Endothelial cell of umbilical vein (primary cell): ENCODE data around the gene CHRM4. TPM values are rescaled to one million over a fixed set of nuclear protein-coding genes. Genes with fewer than 3 reads are reported as not detected.

Experiments
- Bru-seq: library from RNA; stranded (reverse); fragments of 400-500 nt; gene quantifications from one replicate; lab custom pipeline; 2021; lab: Mats Ljungman, UMichigan
- BruChase-seq, 2 experiments: library from RNA; stranded (reverse); fragments of 400-500 nt; gene quantifications; one replicate each; lab custom pipeline; 2021; lab: Mats Ljungman, UMichigan
- BruUV-seq: library from RNA; stranded (reverse); fragments of 400-500 nt; replicated peaks from 2 replicates; lab custom pipeline; 2021; lab: Mats Ljungman, UMichigan
- CTCF ChIA-PET: fragments of 300-600, 350-600 bp; sonication (Branson Sonifier 250); formaldehyde crosslinking; loops from one replicate; lab custom pipeline; 2021; ENCODE audit warnings: antibody characterized with exemption, inconsistent platforms; lab: Charles Lee
- POLR2A ChIA-PET: fragments of 300-600, 350-600 bp; sonication (Branson Sonifier 250); formaldehyde crosslinking; loops from one replicate; lab custom pipeline; 2021; ENCODE audit warnings: antibody characterized with exemption, inconsistent platforms; lab: Charles Lee
- DNase-seq: peaks from one replicate; pipeline ENCODE4 v3.0.0-alpha.2; 2011; ENCODE audit warnings: low read depth, low spot score
- FAIRE-seq: peaks from 2 replicates; lab custom pipeline; 2011; peaks lifted over from hg19 to GRCh38; lab: Jason Lieb, UNC
- H2AFZ ChIP-seq: 2 replicates; pipeline ENCODE4 v1.6.0; 2012; ENCODE audit warnings: low read depth, low read length, control low read depth, inconsistent platforms
- H3K27ac ChIP-seq: 2 replicates; pipeline ENCODE4 v1.5.1; 2011; ENCODE audit warnings: low read depth, mild to moderate bottlenecking, control low read depth, low read length, moderate library complexity; ENCODE audit not compliant: insufficient read depth
- H3K27me3 ChIP-seq, 2 experiments: 2 replicates each; pipeline versions ENCODE4 v1.6.0 to v1.6.1; 2011; ENCODE audit warnings: low read length in 2 of 2, mixed read lengths in 1 of 2; ENCODE audit not compliant: control insufficient read depth in 2 of 2, insufficient read depth in 2 of 2
- H3K36me3 ChIP-seq, 2 experiments: 2 replicates in 1 of 2; 3 replicates in 1 of 2; pipeline ENCODE4 v1.5.1; 2011; ENCODE audit warnings: low read length in 2 of 2, mild to moderate bottlenecking in 1 of 2, moderate library complexity in 1 of 2; ENCODE audit not compliant: control insufficient read depth in 2 of 2, insufficient read depth in 2 of 2; ENCODE audit errors: extremely low read depth in 1 of 2
- H3K4me1 ChIP-seq: 3 replicates; pipeline ENCODE4 v1.5.1; 2011; ENCODE audit warnings: mild to moderate bottlenecking, low read length; ENCODE audit not compliant: control insufficient read depth, insufficient read depth; ENCODE audit errors: extremely low read depth
- H3K4me2 ChIP-seq: 2 replicates; pipeline ENCODE4 v1.6.1; 2011; ENCODE audit warnings: low read length, control low read depth, mixed read lengths; ENCODE audit not compliant: insufficient read depth
- H3K4me3 ChIP-seq, 3 experiments: fragments of 200-600 bp in 1 of 3; sonication (generic), shearing (Covaris generic) in 1 of 3; replicated peaks in 1 of 3; 2 replicates each; pipeline ENCODE4 v1.5.1; 2011 to 2016; ENCODE audit warnings: control low read depth in 3 of 3, low read length in 3 of 3, mild to moderate bottlenecking in 2 of 3, inconsistent platforms in 1 of 3, low read depth in 1 of 3, moderate library complexity in 1 of 3; ENCODE audit not compliant: insufficient read depth in 1 of 3
- H3K79me2 ChIP-seq: 2 replicates; pipeline ENCODE4 v1.6.0; 2012; ENCODE audit warnings: low read length, inconsistent platforms; ENCODE audit not compliant: control insufficient read depth, insufficient read depth
- H3K9ac ChIP-seq: replicated peaks from 2 replicates; pipeline ENCODE3; 2011; ENCODE audit warnings: low read length, control low read depth; ENCODE audit not compliant: insufficient read depth; ENCODE audit errors: extremely low read depth
- H3K9me1 ChIP-seq: replicated peaks from 3 replicates; pipeline ENCODE4 v1.6.0; 2011; ENCODE audit warnings: mild to moderate bottlenecking, low read length; ENCODE audit not compliant: control insufficient read depth, insufficient read depth; ENCODE audit errors: extremely low read depth
- H3K9me3 ChIP-seq: replicated peaks from 2 replicates; pipeline ENCODE4 v1.5.1; 2012; ENCODE audit warnings: low read length, inconsistent platforms; ENCODE audit not compliant: control insufficient read depth, insufficient read depth
- H4K20me1 ChIP-seq: replicated peaks from 2 replicates; pipeline ENCODE3; 2011; ENCODE audit warnings: mild to moderate bottlenecking, low read length; ENCODE audit not compliant: control insufficient read depth, insufficient read depth; ENCODE audit errors: extremely low read depth
- EZH2 ChIP-seq: IDR thresholded peaks from 2 replicates; pipeline ENCODE4 v1.6.1; 2012; ENCODE audit warnings: borderline replicate concordance, low read depth, mild to moderate bottlenecking, moderate library complexity, low read length, inconsistent platforms; ENCODE audit not compliant: severe bottlenecking
- POLR2A ChIP-seq: IDR thresholded peaks from 2 replicates; pipeline ENCODE4 v1.6.1; 2012; ENCODE audit warnings: low read depth, mild to moderate bottlenecking, control low read depth, low read length
- dilution Hi-C: fragments of 300-500 bp; cut with MboI; formaldehyde crosslinking; loops from one replicate; pipeline ENCODE4 v1.15.0; 2019; ENCODE audit warnings: low sequenced_read_pairs; ENCODE audit not compliant: extremely low pct_ligation_motif_present
- intact Hi-C: fragments of 100-400 bp; cut with micrococcal nuclease; formaldehyde crosslinking; loops from one replicate; pipeline ENCODE4 v1.10.0; 2022
- long read RNA-seq: library from polyadenylated mRNA; stranded (forward); transcript quantifications from one replicate; pipeline ENCODE4 v2.0.0, GENCODE V29; 2021
- polyA minus RNA-seq, 3 experiments: library from RNA; depleted of rRNA, polyadenylated mRNA; stranded (reverse); fragments of >200 nt; gene quantifications; 1 replicate in 1 of 3; 2 replicates in 2 of 3; pipeline ENCODE4 v1.2.3, GENCODE V29; 2011
- polyA plus RNA-seq, 4 experiments: library from polyadenylated mRNA; depleted of rRNA in 3 of 4; stranded (reverse) in 3 of 4; unstranded in 1 of 4; fragments of >200 nt; gene quantifications; 2 replicates each; pipeline versions ENCODE4 v1.2.1 to v1.2.3, GENCODE V29; 2011 to 2012; ENCODE audit warnings: missing spikeins in 1 of 4
- total RNA-seq: library from RNA; stranded (reverse); gene quantifications from 2 replicates; pipeline ENCODE4 v1.2.3, GENCODE V29; 2021
- TF ChIP-seq, protein P1 (sequence below), 2 donors: IDR thresholded peaks; 1 replicate in 1 of 2; 2 replicates in 1 of 2; pipeline ENCODE4 v1.5.1; 2011; ENCODE audit warnings: low read length in 2 of 2, mild to moderate bottlenecking in 2 of 2, moderate library complexity in 2 of 2, control low read depth in 1 of 2, inconsistent platforms in 1 of 2, low read depth in 1 of 2; ENCODE audit not compliant: insufficient read depth in 1 of 2; ENCODE audit errors: extremely low read depth in 1 of 2

Gene CHRM4
- 0.22 TPM in 1 of 2 replicates, not detected in the other for total RNA-seq
- 0.04 and 0.13 TPM in 2 replicates for polyA plus RNA-seq
- 0.05 and 0.13 TPM in 2 replicates for polyA plus RNA-seq (2011; cell fraction: cytosol; rRNA removed)
- 0.29 and 0.38 TPM in 2 replicates for polyA plus RNA-seq (2011; cell fraction: nucleus; rRNA removed)
- polyA plus RNA-seq (2012) = 0.21 and 0.27 TPM in 2 replicates
- polyA minus RNA-seq = 0.19 TPM in 1 of 2 replicates, not detected in the other
- polyA minus RNA-seq (2011; cell fraction: cytosol; rRNA and poly(A)+ RNA removed) = not detected
- 0.58 TPM in 1 of 2 replicates, not detected in the other for polyA minus RNA-seq (2011; cell fraction: nucleus; rRNA and poly(A)+ RNA removed)
- not detected for Bru-seq, nascent RNA
- BruChase-seq, experiment 1, labeled RNA remaining after a 6-hour chase = percentile 20 among the genes with signal in this experiment
- percentile 15 among the genes with signal in this experiment for BruChase-seq, experiment 2, labeled RNA remaining after a 2-hour chase
- long read RNA-seq, partial matches to known transcripts = 0 of 1 reads
- long read RNA-seq, other reads (novel, unspliced or antisense) = 1 of 1 reads

DNA sequence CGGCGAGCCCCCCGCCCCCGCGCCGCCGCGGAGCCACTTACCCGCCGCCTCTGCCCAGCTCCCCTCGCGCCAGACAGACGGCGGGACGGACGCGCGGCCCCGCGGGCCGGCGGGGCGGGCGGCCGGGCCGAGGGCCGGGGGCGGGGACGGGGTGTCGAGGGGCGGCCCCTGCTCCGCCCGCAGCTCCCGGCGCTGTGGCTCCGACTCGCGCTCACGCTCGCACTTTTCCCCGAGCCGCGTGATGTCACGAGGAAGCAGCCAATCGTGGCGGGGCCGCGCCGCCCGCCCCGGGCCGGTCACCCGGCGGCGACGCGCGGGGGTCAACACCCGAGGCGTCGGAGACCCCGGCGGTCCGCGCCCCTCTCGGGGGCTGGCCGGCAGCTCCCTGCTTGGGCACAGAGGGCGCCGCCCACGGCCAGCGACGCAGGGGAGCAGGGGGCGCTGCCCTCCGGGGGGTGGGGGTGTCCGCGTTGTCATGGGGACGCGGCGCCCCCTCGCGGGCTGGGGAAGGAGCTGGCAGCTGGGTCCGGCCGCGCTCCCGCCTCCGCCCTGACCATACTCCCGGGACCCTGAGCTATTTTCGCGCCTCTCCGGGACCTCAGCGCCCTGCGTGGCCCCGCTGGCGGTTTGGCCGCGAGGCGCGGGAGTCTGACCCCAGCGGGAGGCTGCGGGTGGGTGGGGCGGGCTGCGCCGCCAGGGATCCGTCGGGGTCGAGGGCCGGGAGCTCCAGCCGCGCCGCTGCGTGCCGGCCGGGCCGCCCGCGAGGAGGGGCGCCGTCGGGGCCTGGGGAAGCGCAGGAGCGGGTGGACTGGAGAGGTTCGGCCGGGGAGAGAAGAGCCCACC lies at the start of gene CHRM4:
Gene CHRM4 (minus strand): TSS at position 199 of the 843 bp plus-strand sequence. CDS start 5,219 bp downstream, outside the sequence.
- Histone ChIP-seq H3K27me3 (peaks cover 23 to 39% of the 10 kb centered on the region in 2 experiments), H3K4me3 (peak within 1 kb of the TSS; percentile 13 to 36 (median 14)), H3K79me2 (no peaks in the 10 kb centered on the region), H3K9me3 (no peaks in the 10 kb centered on the region), H3K9ac (no peak within 1 kb of the TSS), H4K20me1 (no peaks in the 10 kb centered on the region), H3K9me1 (no peaks in the 10 kb centered on the region), H3K36me3 (peaks cover 0 to 4% of the 10 kb centered on the region in 2 experiments), H3K4me1 (peaks cover 3% of the 10 kb centered on the region), H2AFZ (no peak within 1 kb of the TSS), H3K4me2 (peak within 1 kb of the TSS; percentile 27), H3K27ac (no peak within 1 kb of the TSS)
- ChIA-PET CTCF (interaction anchor here (0.7 to 7.2 kb wide), 35 partner anchors 9 to 492 kb away, joined by 3 to 99 read pairs (median 4); partner anchors contain the start of genes AMBRA1, ARHGAP1, ATG13 and DGKZ), POLR2A (interaction anchor here (0.6 kb wide), 1 partner anchor 257 kb away, joined by 3 read pairs; no protein-coding TSS in a partner anchor)
- DNase-seq (peak; percentile 40), FAIRE-seq (peak; percentile 38)
- TF ChIP-seq, protein P1, sequence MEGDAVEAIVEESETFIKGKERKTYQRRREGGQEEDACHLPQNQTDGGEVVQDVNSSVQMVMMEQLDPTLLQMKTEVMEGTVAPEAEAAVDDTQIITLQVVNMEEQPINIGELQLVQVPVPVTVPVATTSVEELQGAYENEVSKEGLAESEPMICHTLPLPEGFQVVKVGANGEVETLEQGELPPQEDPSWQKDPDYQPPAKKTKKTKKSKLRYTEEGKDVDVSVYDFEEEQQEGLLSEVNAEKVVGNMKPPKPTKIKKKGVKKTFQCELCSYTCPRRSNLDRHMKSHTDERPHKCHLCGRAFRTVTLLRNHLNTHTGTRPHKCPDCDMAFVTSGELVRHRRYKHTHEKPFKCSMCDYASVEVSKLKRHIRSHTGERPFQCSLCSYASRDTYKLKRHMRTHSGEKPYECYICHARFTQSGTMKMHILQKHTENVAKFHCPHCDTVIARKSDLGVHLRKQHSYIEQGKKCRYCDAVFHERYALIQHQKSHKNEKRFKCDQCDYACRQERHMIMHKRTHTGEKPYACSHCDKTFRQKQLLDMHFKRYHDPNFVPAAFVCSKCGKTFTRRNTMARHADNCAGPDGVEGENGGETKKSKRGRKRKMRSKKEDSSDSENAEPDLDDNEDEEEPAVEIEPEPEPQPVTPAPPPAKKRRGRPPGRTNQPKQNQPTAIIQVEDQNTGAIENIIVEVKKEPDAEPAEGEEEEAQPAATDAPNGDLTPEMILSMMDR (IDR thresholded peaks at IDR 0.05; ENCODE audit: extremely low read depth in 1 of 2, insufficient read depth in 1 of 2, low read depth in 1 of 2, low read length in 2 of 2) = peak; percentile 52 to 70
- TF ChIP-seq POLR2A (no peak), EZH2 (no peak)
- no TSS peak for BruUV-seq
- intact Hi-C loops = loop anchor here (1.0 kb wide), 1 partner anchor 10 kb away; the partner anchor contains the start of gene MDK
- dilution Hi-C loops = no loop called here
